ENCODE results near the gene LARGE1.
"Not testable (repeated sequence)": the region's sequence is repeated elsewhere in the genome, so short reads cannot be mapped to it uniquely, and the experiment has no call there.

Gene LARGE1

GRCh38 chr22:33597274-33597985 is 322.8 kb downstream of the LARGE1 start:
- DNase-seq (ENCODE audit: low read depth) = no peak

- DNase-seq (ENCODE audit: low read depth) = no peak
These were observed 326.5 kb downstream of the LARGE1 start for GRCh38 chr22:33593818-33594217.

- DNase-seq (ENCODE audit: low read depth) = no peak
These were observed 328.3 kb downstream of the LARGE1 start for GRCh38 chr22:33591946-33592345.

DNA sequence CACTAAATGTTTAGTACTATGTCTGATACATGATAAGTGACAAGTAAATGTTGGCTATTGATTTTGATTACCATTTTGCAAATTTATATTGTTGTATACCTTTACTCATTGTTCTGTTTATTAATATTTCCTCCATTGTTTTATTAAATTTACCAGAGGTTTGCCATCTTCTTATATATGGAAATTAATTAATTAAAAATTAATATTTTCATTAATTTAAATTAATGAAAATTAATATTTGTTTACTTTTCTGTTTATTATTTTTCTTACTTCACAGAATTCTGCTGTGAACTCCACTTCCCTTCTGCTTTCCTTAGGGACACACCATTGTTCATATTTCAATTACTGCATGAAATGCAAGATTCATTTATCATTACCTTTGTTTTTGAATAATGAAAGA is 331.0 kb downstream of the LARGE1 start:
- no peak for DNase-seq (ENCODE audit: low read depth)

DNA sequence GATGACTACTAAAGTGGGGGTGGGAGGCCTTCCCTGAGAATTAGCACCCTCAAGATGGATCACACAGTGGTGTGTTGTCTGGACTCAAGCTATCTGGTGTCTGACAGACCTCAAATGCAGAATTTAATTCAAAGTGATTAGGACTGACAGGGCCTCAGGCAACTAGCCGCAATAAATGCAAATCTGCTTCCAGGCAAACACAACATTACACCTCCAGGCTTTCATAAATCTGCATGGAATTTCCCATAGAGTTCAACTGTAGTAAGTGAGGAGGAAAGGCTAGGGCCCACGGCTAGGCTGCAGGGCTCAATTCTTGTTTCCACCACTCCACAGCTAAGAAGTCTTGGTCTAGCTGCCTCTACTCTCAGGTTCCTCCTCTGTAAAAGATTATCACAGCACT is 331.4 kb downstream of the LARGE1 start:
- DNase-seq (ENCODE audit: low read depth) = no peak

DNA sequence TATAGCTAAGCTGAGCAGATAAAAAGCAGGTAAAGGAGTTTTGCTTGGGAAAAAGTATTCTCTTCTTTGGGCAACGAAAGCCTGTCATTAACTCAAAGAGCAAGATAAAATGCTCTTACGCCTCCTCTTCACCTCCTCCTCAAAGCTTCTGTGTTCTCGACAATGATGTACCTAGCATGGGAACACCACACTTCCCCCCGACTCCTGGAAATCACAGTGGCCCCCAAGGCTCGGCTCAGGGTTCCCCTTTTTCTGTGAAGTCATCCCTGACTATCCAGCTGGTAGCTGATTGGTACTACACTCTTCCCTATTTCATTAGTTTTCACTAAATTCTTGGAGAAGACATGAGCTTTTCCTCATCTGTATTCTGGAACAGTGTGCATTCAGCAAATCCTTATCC is 336.1 kb downstream of the LARGE1 start:
- no peak for DNase-seq (ENCODE audit: low read depth)

- DNase-seq (ENCODE audit: low read depth) = no peak
These were observed 337.4 kb downstream of the LARGE1 start for GRCh38 chr22:33582822-33583400.

DNA sequence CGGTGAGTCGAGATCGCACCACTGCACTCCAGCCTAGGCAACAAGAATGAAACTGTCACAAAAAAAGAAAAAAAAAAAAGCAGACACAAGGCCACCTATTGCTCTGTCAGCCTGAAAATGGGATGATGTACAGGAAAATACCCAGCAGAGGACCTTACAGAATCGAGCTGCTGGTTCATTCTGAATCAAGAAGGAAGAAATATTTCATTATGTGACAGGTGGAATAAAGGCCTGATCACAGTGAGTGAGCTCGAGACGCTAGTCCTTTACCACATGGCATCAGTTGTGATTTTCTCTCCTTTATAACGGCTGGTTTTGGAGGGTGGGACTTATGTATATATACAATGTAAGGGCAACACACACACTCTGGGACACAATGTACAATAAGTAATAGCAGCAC is 340.0 kb downstream of the LARGE1 start:
- no peak for DNase-seq (ENCODE audit: low read depth)

GRCh38 chr22:33579448-33580093 is 340.7 kb downstream of the LARGE1 start:
- peak; percentile 7 for DNase-seq (ENCODE audit: low read depth)

DNA sequence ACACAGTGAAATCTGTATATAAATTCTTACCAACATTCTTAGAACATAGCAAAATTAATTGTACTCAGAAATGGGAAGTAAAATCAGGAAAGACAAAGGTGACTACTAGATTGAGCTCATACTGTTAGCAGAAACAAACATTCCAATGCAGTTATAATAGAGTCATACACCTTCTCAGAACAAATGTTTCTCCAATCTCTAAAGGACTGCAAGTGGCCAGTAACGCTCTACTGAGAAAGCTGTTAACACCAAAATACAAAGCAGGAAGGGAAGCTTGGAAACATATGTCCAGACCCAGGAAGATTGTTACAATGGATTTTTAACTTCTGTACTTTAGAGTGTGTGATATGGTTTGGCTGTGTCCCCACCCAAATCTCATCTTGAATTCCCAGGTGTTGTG is 341.5 kb downstream of the LARGE1 start:
- no peak for DNase-seq (ENCODE audit: low read depth)

DNA sequence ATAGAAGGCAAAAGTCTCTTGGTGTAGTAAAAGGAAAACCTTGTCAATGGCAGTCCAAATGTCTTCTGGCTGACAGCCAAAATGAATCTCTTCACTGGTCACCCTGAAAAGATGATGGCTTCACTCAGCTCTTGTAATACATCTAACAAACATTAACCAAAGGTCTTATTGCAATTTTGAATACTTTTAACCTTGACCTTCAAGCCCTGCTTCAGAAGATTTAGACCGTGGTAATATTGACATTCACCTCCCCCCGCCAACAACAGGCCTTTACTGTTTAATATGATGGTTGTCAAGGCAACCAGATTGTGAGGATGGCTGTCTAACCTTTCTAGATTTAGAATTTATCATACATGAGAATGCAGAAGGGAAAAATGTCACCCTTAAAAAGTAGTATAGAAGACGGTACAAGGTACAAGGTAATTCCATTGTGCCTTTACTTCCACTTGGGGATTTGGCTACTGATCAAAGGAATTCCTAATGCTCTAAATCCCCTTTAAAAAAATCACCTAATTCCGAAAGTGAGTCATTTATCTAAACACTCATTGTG is 342.3 kb downstream of the LARGE1 start:
- DNase-seq (ENCODE audit: low read depth) = no peak

DNA sequence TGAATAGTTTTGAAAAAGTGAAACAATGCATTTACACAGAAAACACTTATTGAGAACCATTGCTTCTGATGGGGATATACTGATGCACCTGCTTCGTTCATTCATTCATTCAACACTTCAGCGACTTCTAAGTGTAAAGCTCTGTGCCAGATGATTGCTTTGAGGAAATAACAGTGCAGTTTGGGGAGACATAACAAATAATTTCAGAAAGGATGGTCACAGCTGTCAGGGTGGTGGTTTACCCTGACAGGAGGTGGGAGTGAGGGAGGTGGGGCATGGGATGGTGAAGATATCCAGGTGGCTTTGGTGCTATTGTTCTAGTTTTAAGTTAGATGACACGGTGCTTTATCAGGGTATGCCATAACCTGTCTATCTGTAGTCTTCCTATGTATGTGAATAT is 344.1 kb downstream of the LARGE1 start:
- DNase-seq (ENCODE audit: low read depth) = no peak

DNA sequence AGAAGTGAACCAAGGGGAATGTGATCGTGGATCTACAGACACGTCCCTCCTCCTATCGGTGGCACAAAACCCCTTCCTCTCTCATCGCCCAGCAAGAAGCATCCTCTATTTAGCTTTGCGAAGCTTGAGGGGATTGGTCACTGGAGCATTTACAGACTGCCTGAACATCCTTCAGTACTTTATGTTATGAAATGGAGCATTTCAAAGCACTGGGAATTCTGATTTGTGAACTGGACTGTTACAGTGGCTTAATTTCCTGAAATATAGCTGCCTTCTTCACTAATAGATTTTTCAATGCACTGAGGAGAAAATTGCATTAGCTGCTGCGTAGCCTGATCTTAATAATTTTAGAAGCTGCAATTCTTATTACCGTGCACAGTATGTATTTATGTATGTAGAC is 344.5 kb downstream of the LARGE1 start:
- no peak for DNase-seq (ENCODE audit: low read depth)

DNA sequence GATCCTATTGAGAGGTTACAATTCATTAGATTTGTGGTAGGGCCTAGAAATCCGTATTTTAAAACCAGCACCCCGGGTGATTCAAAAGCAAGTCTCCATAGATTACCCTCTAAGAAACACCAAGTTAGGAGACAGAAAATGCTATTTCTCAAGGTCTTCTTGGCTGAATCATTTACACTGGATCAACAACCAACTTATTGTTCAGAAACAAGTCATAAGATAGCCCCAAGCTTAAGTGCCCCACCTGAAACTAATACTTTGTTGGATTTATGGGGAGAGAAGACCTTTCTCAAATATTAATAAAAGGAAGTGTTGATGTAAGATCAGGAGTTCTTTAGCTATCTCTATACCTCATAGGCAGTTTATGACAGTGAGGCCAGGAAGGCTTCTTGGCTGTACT is 345.2 kb downstream of the LARGE1 start:
- no peak for DNase-seq (ENCODE audit: low read depth)

- no peak for DNase-seq (ENCODE audit: low read depth)
These were observed 346.8 kb downstream of the LARGE1 start for GRCh38 chr22:33573479-33573878.

GRCh38 chr22:33572086-33572485 is 348.2 kb downstream of the LARGE1 start:
- no peak for DNase-seq (ENCODE audit: low read depth)

DNA sequence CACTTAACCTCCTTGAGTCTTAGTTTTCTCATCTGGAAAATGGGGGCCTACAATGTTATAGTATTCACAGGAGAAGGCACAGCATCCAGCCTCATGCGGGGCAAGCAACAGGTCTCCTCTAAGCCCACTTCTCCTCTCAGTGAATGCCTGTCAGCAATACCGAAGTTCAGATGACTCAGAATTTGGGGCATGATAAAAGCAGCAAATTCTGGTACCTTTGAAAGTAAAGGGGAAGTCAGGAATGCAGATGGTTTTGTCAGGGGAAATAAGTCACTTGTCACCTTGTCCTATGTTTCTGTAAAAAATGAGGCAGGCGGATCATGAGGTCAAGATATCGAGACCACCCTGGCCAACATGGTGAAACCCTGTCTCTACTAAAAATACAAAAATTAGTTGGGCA is 350.2 kb downstream of the LARGE1 start:
- no peak for DNase-seq (ENCODE audit: low read depth)

DNA sequence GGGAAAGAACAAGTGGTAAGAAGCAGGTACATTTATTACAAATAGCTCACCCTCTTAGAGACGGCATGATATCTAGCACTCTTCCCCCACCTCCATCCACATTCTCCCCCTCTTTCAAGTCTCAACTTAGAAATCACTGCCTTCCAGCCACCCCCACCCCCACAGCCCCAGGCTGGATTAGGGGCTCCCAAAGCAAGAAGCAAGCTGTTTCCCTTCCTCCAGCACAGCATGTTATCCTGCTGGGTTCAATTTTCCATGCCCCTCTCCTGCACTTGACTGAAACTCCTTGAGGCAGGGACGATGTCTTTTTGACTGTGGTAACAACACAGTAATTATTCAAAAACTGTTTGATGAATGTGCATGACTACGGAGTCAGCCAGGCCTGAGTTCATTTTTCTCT is 350.7 kb downstream of the LARGE1 start:
- no peak for DNase-seq (ENCODE audit: low read depth)

DNA sequence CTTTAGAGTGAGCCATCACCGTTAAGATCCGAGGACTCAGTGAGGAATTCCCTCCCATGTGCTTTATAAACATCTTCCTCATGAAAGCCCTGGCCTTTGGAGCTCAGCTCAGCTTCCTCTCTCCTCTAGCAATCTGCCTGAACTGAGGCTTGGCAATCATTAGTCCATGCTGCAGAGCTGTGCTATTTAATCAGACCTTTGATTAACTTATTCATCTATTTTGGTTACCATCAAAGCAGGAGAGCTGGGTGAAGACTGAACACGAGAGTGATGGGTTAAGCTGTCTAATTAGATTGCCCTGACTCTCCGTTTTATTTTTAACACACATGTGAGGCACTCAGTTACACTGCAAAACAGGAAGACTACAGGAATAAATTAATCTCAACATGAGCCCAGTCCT is 351.3 kb downstream of the LARGE1 start:
- no peak for DNase-seq (ENCODE audit: low read depth)

DNA sequence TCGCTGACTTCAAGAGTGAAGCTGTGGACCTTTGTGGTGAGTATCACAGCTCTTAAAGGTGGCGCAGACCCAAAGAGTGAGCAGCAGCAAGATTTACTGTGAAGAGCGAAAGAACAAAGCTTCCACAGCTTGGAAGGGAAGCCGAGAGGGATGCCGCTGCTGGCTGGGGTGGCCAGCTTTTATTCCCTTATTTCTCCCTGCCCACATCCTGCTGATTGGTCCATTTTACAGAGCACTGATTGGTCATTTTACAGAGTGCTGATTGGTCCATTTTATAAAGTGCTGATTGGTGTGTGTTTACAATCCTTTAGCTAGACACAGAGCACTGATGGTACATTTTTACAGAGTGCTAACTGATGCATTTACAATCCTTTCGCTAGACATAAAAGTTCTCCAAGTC is 353.8 kb downstream of the LARGE1 start:
- not testable (repeated sequence) for DNase-seq (ENCODE audit: low read depth)

GRCh38 chr22:33565580-33565995 is 354.7 kb downstream of the LARGE1 start:
- DNase-seq (ENCODE audit: low read depth) = peak; percentile 1

DNA sequence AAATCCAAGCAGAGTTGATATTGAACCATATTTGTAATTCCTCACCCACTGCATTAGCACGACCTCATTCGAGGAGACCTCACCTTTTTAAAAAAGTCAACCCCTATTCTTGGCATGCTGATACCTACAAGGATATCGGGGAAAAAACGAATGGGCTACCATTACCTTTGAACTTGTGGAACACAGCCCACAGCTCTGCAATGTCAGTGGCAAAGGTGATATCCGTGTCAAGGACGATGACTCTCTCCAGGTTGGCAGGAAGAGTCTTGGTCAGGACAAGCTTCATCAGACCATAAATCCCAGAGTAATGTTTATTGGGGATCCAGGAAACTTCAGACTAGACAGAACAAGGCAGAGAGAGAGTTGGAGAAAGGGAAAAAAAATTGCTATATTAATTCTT is 355.6 kb downstream of the LARGE1 start:
- DNase-seq (ENCODE audit: low read depth) = no peak

DNA sequence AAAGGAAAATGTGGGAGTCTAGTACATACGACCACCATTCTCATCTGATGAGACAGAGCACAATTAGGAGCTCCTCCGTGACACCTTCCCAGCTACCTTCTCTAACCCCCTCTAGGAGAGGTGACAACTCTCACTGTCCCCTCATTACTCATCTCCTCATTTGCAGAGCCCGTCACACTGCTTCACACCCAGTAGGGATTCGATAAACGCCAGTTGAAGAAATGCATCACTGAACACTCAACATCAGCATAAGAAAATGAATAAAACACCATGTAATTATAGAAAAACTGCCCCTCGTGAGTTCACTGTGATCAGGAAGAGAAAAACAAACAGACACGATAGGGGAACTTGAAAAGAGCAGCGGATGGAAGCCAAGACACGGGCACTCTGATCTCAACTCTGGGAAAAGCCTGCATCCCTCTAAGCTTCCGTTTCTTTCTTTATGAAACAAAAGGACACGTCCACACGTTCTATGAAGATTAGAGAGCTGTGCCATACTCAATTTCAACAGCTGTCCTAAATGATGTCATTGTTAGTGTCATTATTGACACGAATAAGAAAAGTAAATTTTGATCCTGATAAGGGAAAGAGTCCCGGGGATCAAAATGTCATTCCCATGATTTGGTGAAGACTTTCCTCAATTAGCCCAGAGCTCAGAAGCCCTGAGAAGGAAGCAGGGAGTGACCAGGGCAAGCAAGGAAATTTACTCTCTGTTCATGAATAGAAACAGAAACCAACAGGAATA is 356.9 kb downstream of the LARGE1 start:
- DNase-seq (ENCODE audit: low read depth) = no peak

All from activated T-cell treated with anti-CD3 and anti-CD28 coated beads for 48 hours (primary cell).